HepG2 (cell line): ENCODE measurements around the gene SNRNP48. TPM values are rescaled to one million over a fixed set of nuclear protein-coding genes. Genes with fewer than 3 reads are reported as not detected.
A peak's percentile ranks its signal among the peaks of the same experiment; 100 is the strongest.

ENCODE experiments used
- ATRX ChIP-seq: sonication (generic); formaldehyde crosslinking; IDR thresholded peaks from 2 replicates; pipeline ENCODE4 v1.4.0; 2020; ENCODE audit warnings: missing genetic modification reagents, borderline replicate concordance
- FUBP1 ChIP-seq: sonication (generic); formaldehyde crosslinking; IDR thresholded peaks from 2 replicates; pipeline ENCODE4 v1.5.1; 2020; ENCODE audit warnings: missing genetic modification reagents, mild to moderate bottlenecking, borderline replicate concordance
- GTF2F1 ChIP-seq: fragments of 150-350 bp; IDR thresholded peaks from 2 replicates; pipeline ENCODE4 v1.6.1; 2014; ENCODE audit warnings: low read length
- HOXA3 ChIP-seq: sonication (generic); formaldehyde crosslinking; IDR thresholded peaks from 2 replicates; pipeline ENCODE4 v1.5.0; 2020; ENCODE audit warnings: missing genetic modification reagents
- JDP2 ChIP-seq: sonication (generic); formaldehyde crosslinking; IDR thresholded peaks from 2 replicates; pipeline ENCODE4 v1.8.1; 2022; ENCODE audit warnings: missing genetic modification reagents, borderline replicate concordance
- KDM2A ChIP-seq: sonication (generic); formaldehyde crosslinking; IDR thresholded peaks from 2 replicates; pipeline ENCODE4 v1.4.0; 2020; ENCODE audit warnings: low read depth, missing genetic modification reagents, borderline replicate concordance
- NFKBIZ ChIP-seq: IDR thresholded peaks from 2 replicates; pipeline ENCODE4 v1.6.1; 2018; ENCODE audit warnings: missing genetic modification reagents, missing compliant biosample characterization
- NPAS2 ChIP-seq: sonication (generic); formaldehyde crosslinking; IDR thresholded peaks from 2 replicates; pipeline ENCODE4 v1.8.0; 2022; ENCODE audit warnings: mild to moderate bottlenecking, missing genetic modification reagents, borderline replicate concordance
- PRMT3 ChIP-seq: sonication (generic); formaldehyde crosslinking; IDR thresholded peaks from 2 replicates; pipeline ENCODE4 v1.8.1; 2022; ENCODE audit warnings: low read depth, mild to moderate bottlenecking, moderate library complexity, missing genetic modification reagents, borderline replicate concordance
- REPIN1 ChIP-seq: sonication (generic); formaldehyde crosslinking; IDR thresholded peaks from 2 replicates; pipeline ENCODE4 v1.8.0; 2022; ENCODE audit warnings: missing genetic modification reagents, low read depth, mild to moderate bottlenecking, borderline replicate concordance
- RFXANK ChIP-seq: IDR thresholded peaks from 2 replicates; pipeline ENCODE4 v1.6.1; 2016
- RXRB ChIP-seq: IDR thresholded peaks from 2 replicates; pipeline ENCODE4 v1.6.1; 2016; ENCODE audit warnings: borderline replicate concordance, missing genetic modification reagents, missing compliant biosample characterization
- STAT6 ChIP-seq: sonication (generic); formaldehyde crosslinking; IDR thresholded peaks from 2 replicates; pipeline ENCODE4 v1.4.0; 2020; ENCODE audit warnings: missing genetic modification reagents, mild to moderate bottlenecking, borderline replicate concordance
- ZFP82 ChIP-seq: sonication (generic); formaldehyde crosslinking; IDR thresholded peaks from 2 replicates; pipeline ENCODE4 v1.5.1; 2020; ENCODE audit warnings: mild to moderate bottlenecking, missing genetic modification reagents, borderline replicate concordance
- ZNF121 ChIP-seq: sonication (generic); formaldehyde crosslinking; IDR thresholded peaks from 2 replicates; pipeline ENCODE4 v1.5.0; 2020; ENCODE audit warnings: mild to moderate bottlenecking, missing genetic modification reagents
- ZNF350 ChIP-seq: sonication (generic); formaldehyde crosslinking; IDR thresholded peaks from 2 replicates; pipeline ENCODE4 v1.4.0; 2020; ENCODE audit warnings: mild to moderate bottlenecking, low read depth, missing genetic modification reagents, borderline replicate concordance
- ZNF550 ChIP-seq: sonication (generic); formaldehyde crosslinking; IDR thresholded peaks from 2 replicates; pipeline ENCODE4 v1.4.0; 2020; ENCODE audit warnings: mild to moderate bottlenecking, missing genetic modification reagents, borderline replicate concordance
- polyA plus RNA-seq, 8 experiments: library from polyadenylated mRNA; depleted of rRNA in 3 of 8; stranded (reverse) in 7 of 8; unstranded in 1 of 8; fragments of >200 nt; fragmentation: Illumina TruSeq in 4 of 8; extraction: Trizol in 4 of 8; gene quantifications; 2 replicates each; pipeline versions ENCODE4 v1.2.1 to v1.2.3, GENCODE V29; 2011 to 2016; ENCODE audit warnings: low read depth in 4 of 8, missing spikeins in 1 of 8, mixed read lengths in 1 of 8; ENCODE audit not compliant: insufficient read depth in 1 of 8
- total RNA-seq, 5 experiments: library from RNA; depleted of rRNA; stranded (reverse); fragments of >200 nt; fragmentation: Illumina TruSeq; extraction: Trizol; gene quantifications; 2 replicates each; pipeline ENCODE4 v1.2.3, GENCODE V29; 2016; ENCODE audit warnings: low read depth in 1 of 5
- TF ChIP-seq, protein P1 (sequence below): sonication (generic); formaldehyde crosslinking; conservative IDR thresholded peaks from 2 replicates; pipeline ENCODE4 v1.4.0; 2020; ENCODE audit warnings: missing genetic modification reagents
- TF ChIP-seq, protein P2 (sequence below): sonication (generic); formaldehyde crosslinking; IDR thresholded peaks from 2 replicates; pipeline ENCODE4 v1.4.0; 2020; ENCODE audit warnings: mild to moderate bottlenecking, missing genetic modification reagents
- TF ChIP-seq, protein P3 (sequence below): sonication (generic); formaldehyde crosslinking; IDR thresholded peaks from 2 replicates; pipeline ENCODE4 v1.9.0; 2021; ENCODE audit warnings: missing genetic modification reagents, borderline replicate concordance

SNRNP48 gene
- total and polyA plus RNA-seq, 2 of the 13 experiments (the other 11 are each of a cell fraction or from before 2014, with no cell fraction given) = 17.5 to 47.5 TPM

DNA sequence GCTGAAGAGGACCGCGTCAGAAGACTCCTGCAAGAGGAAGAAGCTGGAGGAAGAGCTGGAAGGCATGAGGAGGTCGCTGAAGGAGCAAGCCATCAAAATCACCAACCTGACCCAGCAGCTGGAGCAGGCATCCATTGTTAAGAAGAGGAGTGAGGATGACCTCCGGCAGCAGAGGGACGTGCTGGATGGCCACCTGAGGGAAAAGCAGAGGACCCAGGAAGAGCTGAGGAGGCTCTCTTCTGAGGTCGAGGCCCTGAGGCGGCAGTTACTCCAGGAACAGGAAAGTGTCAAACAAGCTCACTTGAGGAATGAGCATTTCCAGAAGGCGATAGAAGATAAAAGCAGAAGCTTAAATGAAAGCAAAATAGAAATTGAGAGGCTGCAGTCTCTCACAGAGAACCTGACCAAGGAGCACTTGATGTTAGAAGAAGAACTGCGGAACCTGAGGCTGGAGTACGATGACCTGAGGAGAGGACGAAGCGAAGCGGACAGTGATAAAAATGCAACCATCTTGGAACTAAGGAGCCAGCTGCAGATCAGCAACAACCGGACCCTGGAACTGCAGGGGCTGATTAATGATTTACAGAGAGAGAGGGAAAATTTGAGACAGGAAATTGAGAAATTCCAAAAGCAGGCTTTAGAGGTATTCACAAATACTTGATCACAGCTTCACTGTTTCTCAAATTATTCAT lies 8.9 kb upstream of the SNRNP48 start (continued):
- TF ChIP-seq ATRX (CRISPR knock-in tag) (no peak), RFXANK (CRISPR knock-in tag) (no peak), ZFP82 (CRISPR knock-in tag) (no peak), REPIN1 (no peak; the same call in 1 of the 2 replicates), ZNF121 (CRISPR knock-in tag) (no peak), ZNF550 (CRISPR knock-in tag) (no peak), ZNF350 (CRISPR knock-in tag) (no peak; the same call in 1 of the 2 replicates), NFKBIZ (CRISPR knock-in tag) (no peak), RXRB (CRISPR knock-in tag) (peak; percentile 6; the same call in 1 of the 2 replicates), KDM2A (CRISPR knock-in tag) (no peak), PRMT3 (CRISPR knock-in tag) (no peak), NPAS2 (CRISPR knock-in tag) (no peak), STAT6 (CRISPR knock-in tag) (no peak), HOXA3 (peak; percentile 71), JDP2 (CRISPR knock-in tag) (no peak), FUBP1 (CRISPR knock-in tag) (no peak), GTF2F1 (0 out of 2 replicates have a peak, but pooled peaks have one; percentile 23)
- TF ChIP-seq, protein P1, sequence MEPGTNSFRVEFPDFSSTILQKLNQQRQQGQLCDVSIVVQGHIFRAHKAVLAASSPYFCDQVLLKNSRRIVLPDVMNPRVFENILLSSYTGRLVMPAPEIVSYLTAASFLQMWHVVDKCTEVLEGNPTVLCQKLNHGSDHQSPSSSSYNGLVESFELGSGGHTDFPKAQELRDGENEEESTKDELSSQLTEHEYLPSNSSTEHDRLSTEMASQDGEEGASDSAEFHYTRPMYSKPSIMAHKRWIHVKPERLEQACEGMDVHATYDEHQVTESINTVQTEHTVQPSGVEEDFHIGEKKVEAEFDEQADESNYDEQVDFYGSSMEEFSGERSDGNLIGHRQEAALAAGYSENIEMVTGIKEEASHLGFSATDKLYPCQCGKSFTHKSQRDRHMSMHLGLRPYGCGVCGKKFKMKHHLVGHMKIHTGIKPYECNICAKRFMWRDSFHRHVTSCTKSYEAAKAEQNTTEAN (CRISPR knock-in tag) = peak; percentile 68; the same call in 1 of the 2 replicates
- TF ChIP-seq, protein P2, sequence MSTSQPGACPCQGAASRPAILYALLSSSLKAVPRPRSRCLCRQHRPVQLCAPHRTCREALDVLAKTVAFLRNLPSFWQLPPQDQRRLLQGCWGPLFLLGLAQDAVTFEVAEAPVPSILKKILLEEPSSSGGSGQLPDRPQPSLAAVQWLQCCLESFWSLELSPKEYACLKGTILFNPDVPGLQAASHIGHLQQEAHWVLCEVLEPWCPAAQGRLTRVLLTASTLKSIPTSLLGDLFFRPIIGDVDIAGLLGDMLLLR = no peak
- TF ChIP-seq, protein P3, sequence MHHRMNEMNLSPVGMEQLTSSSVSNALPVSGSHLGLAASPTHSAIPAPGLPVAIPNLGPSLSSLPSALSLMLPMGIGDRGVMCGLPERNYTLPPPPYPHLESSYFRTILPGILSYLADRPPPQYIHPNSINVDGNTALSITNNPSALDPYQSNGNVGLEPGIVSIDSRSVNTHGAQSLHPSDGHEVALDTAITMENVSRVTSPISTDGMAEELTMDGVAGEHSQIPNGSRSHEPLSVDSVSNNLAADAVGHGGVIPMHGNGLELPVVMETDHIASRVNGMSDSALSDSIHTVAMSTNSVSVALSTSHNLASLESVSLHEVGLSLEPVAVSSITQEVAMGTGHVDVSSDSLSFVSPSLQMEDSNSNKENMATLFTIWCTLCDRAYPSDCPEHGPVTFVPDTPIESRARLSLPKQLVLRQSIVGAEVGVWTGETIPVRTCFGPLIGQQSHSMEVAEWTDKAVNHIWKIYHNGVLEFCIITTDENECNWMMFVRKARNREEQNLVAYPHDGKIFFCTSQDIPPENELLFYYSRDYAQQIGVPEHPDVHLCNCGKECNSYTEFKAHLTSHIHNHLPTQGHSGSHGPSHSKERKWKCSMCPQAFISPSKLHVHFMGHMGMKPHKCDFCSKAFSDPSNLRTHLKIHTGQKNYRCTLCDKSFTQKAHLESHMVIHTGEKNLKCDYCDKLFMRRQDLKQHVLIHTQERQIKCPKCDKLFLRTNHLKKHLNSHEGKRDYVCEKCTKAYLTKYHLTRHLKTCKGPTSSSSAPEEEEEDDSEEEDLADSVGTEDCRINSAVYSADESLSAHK (CRISPR knock-in tag) = no peak
